NCI-H446 treated with DMSO at 0.1 percent for 48 hours (cell line): ENCODE data around the gene TBC1D17.
A peak's percentile ranks its signal among the peaks of the same experiment; 100 is the strongest.

ENCODE experiments used
- DNase-seq: peaks from one replicate; lab custom pipeline; 2025; lab: John Stamatoyannopoulos, UW

The TBC1D17 gene

DNA sequence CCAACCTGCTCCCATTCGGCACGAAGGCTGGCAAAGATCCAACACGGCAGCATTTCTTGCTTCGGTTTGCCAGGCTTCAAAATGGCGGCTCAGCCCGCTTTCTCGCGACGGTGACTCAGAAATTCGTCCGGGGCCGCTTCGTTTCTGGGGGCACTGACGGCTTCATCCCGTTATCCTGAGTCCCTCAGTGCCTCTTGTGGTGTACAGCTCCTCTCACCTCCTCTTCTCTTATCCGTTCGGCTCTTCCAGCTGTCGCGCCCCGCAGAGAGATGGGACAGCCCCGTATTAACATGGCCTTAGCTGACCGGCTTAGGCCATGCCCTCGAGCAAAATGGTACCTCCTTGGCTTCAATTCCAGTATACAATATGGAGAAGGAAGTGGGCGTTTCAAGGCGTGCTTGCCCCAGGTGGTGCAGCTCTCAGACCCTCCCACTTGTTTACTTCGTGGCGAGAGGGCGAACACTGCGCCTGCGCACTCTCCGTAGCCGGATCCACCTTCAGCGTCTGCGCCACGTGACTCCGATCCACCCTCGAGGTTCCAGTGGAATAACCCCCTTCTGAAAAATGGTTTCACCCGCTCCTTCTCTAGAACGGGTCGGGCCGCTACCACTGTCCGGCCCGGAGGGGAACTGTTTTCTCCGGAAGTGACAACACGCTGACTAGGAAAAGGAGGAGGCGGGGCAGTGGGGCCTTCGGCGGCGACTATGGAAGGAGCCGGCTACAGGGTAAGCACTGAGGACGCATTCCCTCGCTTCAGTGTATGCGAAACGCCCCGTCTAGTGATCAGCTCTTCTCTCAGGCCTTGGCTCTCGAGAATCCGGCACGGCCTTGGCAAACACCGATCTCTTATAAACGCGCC is at the start of gene TBC1D17, which contains the start of gene AKT1S1:
Gene TBC1D17 (plus strand): TSS at position 683 of the 859 bp plus-strand sequence. CDS start 22 bp downstream, at position 705.
Gene AKT1S1 (minus strand): TSS at position 336 of the 859 bp plus-strand sequence. CDS start 4,060 bp downstream, outside the sequence.
- DNase-seq = peak; percentile 100

- DNase-seq = no peak
Measured at GRCh38 chr19:49829200-49829599, 48.3 kb upstream of the TBC1D17 start.

DNA sequence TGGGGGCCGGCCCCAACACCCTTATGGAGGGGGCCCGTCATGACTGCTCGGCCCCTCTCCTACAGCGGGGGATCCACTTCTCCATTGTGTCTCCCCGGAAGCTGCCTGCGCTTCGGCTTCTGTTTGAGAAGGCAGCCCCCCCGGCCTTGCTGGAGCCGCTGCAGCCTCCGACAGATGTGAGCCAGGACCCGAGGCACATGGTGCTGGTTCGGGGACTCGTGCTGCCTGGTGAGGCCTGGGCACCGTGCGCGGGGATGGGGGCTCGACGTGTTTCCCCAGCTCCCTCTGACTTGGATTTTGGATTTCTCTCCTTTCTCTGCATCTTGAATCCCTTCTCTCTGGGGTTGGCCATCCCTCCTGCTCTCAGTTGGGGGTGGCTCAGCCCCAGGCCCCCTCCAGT is 47.8 kb upstream of the TBC1D17 start:
- DNase-seq = no peak

DNA sequence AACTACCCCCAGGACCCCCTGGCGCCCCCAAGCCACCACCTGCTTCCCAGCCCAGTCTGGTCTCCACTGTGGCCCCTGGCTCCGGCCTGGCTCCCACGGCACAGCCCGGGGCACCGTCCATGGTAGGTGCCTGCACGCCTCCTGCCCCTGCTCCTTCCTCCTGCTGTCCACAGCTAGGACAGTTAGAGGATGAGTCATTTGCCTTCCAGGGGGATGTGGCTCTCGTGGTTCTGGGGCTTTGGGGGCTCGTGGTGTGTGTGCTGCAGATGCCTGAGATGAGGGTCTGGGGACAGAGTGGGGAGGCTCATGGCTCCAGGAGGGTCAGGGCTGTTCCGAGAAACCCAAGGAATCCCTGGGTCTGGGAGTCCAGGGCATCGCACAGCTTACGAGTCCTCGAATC is 46.7 kb upstream of the TBC1D17 start:
- DNase-seq = no peak

- DNase-seq = no peak
Measured at GRCh38 chr19:49831592-49831991, 45.9 kb upstream of the TBC1D17 start.

DNA sequence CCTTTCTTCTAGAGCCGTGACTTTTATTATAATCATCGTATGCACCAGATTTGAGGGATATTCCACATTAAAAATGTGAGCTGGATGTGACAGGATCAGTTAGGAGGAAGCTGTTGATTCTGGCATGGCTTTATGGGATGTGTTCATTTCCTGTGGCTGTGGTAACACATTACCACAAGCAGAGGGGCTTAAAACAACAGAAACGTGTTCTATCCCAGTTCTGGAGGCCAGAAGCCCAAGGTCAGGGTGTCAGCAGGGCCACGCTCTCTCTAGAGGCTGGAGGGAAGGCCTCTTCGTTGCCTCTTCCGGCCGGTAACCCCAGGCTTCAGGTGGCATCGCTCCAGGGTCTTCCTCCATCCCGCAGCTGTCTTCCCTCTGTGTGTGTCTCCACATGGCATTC is 44.9 kb upstream of the TBC1D17 start:
- no peak for DNase-seq

- DNase-seq = no peak
Measured at GRCh38 chr19:49833599-49833998, 43.9 kb upstream of the TBC1D17 start.

DNA sequence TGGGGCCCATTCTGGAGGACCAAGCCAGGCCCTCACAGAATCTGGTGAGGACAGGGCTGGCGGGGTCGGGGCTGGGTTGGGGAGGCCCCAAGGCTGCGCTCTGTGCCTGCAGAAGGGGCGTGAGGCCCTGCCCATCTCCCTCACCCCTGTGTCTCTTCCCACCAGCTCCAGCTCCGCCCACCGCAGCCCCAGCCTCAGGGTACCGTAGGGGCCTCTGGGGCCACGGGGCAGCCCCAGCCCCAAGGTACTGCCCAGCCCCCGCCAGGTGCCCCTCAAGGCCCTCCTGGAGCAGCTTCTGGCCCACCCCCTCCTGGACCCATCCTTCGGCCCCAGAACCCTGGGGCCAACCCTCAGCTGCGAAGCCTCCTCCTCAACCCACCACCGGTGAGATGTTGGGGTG is 41.9 kb upstream of the TBC1D17 start:
- no peak for DNase-seq

DNA sequence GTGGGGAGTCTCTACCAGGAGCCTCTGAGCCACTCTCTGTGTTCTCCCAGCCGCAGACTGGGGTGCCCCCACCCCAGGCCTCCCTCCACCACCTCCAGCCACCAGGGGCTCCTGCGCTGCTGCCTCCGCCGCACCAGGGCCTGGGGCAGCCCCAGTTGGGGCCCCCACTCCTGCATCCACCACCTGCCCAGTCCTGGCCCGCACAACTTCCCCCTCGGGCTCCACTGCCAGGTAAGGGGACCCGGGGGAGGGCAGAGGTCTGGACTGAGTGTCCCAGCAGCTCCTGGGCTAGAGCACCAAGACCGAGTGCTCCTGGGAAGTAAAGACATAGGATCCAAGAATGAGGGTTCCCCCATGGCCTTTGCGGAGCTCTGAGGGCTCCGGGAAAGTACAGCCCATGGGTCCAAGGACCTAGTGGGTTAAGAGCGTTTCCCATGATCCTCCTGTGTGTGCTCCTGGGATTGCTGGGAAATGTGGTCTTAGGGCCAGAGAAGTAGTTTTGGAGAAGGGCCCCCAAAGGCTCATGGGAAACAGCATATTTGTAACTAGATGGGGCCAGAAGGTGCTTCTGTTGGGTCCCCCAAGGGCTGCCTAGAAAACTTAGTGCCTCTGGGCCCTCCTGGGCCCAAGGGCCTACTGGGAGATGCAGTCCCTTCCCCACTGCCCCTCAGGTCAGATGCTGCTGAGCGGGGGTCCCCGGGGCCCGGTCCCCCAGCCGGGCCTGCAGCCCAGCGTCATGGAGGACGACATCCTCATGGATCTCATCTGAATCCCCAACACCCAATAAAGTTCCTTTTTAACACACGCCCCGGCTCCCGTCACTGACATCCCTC is 41.1 kb upstream of the TBC1D17 start:
- no peak for DNase-seq

- no peak for DNase-seq
Measured at GRCh38 chr19:49837009-49837310, 40.5 kb upstream of the TBC1D17 start.

DNA sequence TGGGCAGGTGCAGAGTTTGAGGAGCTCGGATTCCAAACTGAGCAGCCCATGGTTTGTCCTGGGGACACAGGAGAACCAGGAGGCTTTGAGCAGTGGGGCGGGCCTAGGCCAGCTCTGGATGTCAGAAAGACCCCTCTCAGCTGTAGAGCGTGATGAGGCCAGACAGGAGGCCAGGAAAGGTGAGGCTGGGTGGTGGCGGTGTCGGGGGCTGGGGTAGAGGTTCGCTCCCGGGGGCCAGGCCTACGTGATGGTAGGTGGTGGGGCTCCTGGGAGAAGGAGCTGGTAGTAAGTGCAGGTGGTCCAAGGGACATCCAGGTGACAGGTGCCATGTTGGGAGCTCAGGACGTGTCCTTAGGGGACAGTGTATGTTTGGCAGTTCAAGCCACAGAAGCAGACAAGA is 40.1 kb upstream of the TBC1D17 start:
- DNase-seq = no peak

DNA sequence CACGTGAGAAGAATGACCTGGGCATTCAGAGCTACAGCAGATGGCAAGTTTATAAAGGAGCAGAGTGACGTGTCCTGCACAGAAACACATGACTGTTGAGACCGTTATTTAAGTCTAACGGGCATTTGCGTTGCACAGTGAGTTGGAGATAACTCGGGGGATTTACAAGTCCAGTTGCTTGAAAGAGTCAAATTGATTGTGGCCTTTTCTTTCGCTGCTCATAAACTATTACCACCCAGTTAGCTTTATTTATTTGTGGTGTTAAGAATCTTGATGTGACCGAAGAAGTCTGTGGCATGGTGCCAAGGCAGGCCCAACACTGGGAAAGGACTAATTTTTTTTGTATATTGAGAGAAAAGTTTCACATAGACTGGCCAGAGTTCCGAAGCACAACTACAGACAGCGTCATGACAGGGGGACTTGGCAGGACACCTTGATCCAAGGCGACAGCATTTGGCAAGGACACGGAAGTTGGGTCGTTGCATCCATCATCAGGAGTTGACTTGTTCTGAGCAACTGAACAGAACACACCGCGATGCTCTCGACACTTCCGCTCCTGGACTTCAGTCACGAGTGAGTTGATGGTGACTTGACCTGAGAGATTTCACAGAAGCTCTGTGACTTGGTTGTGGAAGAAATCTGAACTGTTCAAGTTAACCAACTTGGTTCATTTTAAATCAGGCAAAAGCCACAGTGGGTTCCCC is 38.5 kb upstream of the TBC1D17 start:
- no peak for DNase-seq

GRCh38 chr19:49839713-49840112 is 37.8 kb upstream of the TBC1D17 start:
- DNase-seq = no peak

- DNase-seq = no peak
Measured at GRCh38 chr19:49840321-49840720, 37.2 kb upstream of the TBC1D17 start.

- DNase-seq = no peak
Measured at GRCh38 chr19:49840736-49841249, 36.7 kb upstream of the TBC1D17 start.

- no peak for DNase-seq
Measured at GRCh38 chr19:49843265-49843664, 34.2 kb upstream of the TBC1D17 start.

GRCh38 chr19:49844138-49845095 is 33.1 kb upstream of the TBC1D17 start:
- DNase-seq = no peak

DNA sequence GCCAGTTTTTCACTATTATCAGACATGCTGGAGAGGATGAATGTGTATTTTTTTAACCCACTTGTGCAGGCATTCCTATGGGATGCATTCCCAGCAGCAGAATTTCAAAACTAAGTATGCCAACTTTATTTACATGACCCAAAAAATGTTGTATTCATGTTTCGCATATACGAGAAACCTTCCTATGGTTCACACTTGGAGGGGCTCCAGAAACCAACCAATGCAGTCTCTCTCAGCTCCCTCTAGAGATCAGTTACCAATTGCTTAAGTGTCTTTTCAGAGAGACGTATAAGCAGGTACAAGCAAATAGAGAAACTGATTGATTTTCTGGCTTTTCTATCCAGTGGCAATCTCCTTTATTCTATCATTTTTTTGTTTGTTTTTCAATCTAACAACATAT is 32.1 kb upstream of the TBC1D17 start:
- no peak for DNase-seq

- DNase-seq = no peak
Measured at GRCh38 chr19:49846408-49846807, 31.1 kb upstream of the TBC1D17 start.

DNA sequence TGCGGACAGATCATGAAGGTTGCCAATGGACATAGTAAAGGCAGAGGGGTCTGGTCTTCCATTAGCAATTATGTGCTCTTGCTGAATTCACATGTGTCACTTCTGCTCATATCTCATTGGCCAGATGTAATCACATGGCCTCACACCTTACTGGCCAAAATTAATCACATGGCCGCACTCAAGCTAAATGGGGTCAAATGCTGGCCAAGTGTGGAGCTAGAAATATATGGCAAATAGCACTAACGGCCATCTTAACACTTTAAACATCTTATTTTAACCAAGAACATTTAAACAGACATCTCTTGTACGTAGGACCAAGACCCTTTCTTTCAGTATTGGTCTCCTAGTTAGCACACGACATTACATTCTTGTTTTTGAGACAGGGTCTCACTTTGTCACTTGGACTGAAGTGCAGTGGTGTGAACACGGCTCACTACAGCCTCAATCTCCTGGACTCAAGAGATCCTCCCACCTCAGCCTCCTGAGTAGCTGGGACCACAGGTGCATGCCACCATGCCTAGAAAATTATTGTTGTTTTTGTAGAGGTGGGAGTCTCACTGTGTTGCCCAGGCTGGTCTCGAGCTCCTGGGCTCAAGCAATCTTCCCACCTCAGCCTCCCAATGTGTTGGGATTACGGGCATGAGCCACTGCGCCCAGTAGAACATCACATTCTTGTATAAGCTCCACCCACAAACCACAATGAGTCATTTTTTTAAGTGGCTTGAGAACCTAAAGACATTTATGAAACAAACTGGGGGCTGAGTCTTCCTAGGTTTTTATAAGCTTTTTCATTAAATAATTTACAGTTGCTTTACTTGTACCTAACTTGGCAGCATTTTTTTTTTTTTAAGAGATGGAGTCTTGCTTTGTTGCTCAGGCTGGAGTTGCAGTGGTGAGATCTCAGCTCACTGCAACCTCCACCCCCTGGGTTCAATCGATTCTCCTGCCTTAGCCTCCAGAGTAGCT is 29.5 kb upstream of the TBC1D17 start:
- DNase-seq = no peak
